Astrocyte of the cerebellum (primary cell): ENCODE results near the gene RFLNA.

Experiments used
- DNase-seq: peaks from one replicate; pipeline ENCODE4 v3.0.0-alpha.2; 2011; ENCODE audit warnings: low read depth
- H3K4me3 ChIP-seq: 2 replicates; pipeline ENCODE4 v1.5.1; 2011; ENCODE audit warnings: mild to moderate bottlenecking, low read depth, low read length, moderate library complexity
- in situ Hi-C: cut with HindIII; loops from 2 replicates; pipeline ENCODE4 v1.10.0; 2017; ENCODE audit warnings: low sequenced_read_pairs
- TF ChIP-seq, protein P1 (sequence below): IDR thresholded peaks from 2 replicates; pipeline ENCODE4 v1.5.1; 2012; ENCODE audit warnings: low read length, low read depth, moderate library complexity, mild to moderate bottlenecking; ENCODE audit errors: missing control alignments

Gene RFLNA

GRCh38 chr12:124323771-124324530 is 29.1 kb downstream of the RFLNA start:
- H3K4me3 ChIP-seq = no peak overlapping the region
- in situ Hi-C loops = no loop called here
- DNase-seq = no peak
- TF ChIP-seq, protein P1, sequence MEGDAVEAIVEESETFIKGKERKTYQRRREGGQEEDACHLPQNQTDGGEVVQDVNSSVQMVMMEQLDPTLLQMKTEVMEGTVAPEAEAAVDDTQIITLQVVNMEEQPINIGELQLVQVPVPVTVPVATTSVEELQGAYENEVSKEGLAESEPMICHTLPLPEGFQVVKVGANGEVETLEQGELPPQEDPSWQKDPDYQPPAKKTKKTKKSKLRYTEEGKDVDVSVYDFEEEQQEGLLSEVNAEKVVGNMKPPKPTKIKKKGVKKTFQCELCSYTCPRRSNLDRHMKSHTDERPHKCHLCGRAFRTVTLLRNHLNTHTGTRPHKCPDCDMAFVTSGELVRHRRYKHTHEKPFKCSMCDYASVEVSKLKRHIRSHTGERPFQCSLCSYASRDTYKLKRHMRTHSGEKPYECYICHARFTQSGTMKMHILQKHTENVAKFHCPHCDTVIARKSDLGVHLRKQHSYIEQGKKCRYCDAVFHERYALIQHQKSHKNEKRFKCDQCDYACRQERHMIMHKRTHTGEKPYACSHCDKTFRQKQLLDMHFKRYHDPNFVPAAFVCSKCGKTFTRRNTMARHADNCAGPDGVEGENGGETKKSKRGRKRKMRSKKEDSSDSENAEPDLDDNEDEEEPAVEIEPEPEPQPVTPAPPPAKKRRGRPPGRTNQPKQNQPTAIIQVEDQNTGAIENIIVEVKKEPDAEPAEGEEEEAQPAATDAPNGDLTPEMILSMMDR = no peak

DNA sequence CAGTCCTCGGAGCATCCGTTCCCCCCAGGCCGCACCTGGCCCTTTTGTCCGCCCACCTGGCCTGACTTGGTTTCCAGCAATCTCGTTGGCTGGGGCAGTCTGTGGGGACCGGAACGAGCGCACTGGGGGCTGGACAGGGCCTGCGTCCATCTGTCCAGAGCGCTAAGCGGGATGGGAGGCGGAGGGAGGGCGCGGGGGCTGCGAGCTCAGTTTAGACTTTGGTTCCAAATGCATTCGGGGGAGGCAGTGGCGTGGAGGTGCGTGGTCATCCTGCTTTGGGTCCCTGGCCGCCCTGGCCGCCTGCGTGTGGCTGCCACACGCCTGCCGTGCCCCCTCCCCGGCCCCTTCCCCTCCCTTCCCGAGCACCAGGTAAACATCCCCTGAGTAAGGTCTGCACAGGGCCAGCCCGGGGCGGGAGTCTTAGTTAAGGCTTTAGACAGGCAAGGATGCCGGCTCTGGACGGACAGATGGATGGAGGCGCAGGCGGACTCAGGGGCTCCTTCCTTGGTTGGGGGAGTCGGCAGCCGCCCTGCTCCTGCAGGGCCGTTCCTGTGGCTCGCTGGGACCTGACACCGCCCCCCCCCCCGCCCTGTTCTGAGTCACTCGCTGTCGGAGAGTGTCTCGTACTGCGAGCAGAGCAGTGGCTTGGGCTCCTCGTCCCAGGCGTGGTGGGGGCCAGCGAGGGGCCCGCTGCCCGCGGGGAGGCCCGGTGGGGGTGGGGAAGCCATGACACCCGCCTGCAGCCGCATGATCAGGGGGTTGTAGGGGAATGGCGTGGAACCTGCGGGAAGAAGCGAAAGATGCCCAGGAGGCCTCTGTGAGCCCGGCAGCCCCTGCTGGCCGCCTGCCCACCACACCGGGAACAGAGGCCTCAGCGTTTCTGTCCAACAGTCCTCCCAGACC is 30.2 kb downstream of the RFLNA start:
- in situ Hi-C loops = no loop called here
- TF ChIP-seq, protein P1 = no peak
- no peak overlapping the region for H3K4me3 ChIP-seq
- DNase-seq = no peak

DNA sequence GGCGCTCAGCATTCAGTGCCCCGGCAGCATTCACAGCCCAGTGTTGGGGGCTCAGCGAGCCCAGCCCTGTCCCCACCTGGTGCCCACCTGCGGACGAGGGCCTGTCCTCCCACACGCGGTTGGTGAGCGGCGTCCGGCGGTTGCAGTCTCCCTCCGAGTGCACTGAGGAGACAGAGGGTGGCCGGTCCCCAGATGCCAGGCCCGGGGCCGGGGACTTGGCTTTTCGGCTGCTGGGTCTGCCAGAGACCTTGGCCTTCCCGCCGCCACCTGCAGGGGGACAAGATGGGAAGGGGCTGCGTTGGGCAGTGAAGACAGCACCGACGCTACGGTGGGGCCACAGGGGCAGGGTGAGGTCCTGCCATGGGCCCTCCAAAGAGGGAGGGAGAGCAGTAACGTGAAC is 31.2 kb downstream of the RFLNA start:
- TF ChIP-seq, protein P1 = no peak
- in situ Hi-C loops = no loop called here
- DNase-seq = no peak
- no peak overlapping the region for H3K4me3 ChIP-seq

GRCh38 chr12:124326871-124327270 is 32.0 kb downstream of the RFLNA start:
- H3K4me3 ChIP-seq = no peak overlapping the region
- TF ChIP-seq, protein P1 = no peak
- in situ Hi-C loops = no loop called here
- DNase-seq = no peak

DNA sequence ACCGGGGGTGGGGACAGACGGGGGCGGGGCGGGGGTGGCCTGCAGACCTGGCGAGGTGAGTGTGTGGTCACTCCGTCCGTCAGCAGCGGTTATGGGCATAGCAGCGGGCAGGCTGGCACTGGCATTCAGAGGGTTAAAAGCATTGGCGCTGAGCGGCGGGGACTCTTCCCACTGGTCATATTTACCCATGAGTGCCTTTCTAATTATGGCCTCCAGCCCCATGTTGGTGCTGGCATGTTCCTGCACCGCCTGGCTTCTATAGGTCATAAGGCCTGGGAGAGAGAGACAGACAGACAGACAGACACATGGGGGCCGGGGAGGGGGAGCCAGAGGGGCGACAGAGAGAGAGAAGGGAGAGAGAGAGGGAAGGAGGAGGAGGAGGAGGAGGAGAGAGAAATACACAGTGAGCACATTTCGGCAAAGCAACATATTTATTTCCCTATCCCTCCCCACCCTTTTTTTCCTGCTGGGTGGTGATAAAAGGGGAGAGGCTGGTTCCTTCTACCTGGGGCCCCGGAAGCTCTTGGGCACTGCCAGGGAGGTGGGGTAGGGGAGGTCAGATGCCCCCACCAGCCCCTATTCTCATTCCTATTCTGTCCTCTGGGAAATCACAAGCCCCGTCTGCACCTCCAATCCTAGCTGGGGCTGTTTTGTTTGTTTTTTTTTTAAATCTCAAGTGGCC is 32.6 kb downstream of the RFLNA start:
- TF ChIP-seq, protein P1 = no peak
- H3K4me3 ChIP-seq = no peak overlapping the region
- no peak for DNase-seq
- in situ Hi-C loops = no loop called here

GRCh38 chr12:124328116-124328515 is 33.2 kb downstream of the RFLNA start:
- in situ Hi-C loops = no loop called here
- DNase-seq = no peak
- H3K4me3 ChIP-seq = no peak overlapping the region
- TF ChIP-seq, protein P1 = no peak
